ENCODE results near the gene MMP8. TPM values are rescaled to one million over a fixed set of nuclear protein-coding genes. Genes with fewer than 3 reads are reported as not detected.
"Not testable (repeated sequence)": the region's sequence is repeated elsewhere in the genome, so short reads cannot be mapped to it uniquely, and the experiment has no call there.

The MMP8 gene
- total RNA-seq, 2 donors from 2014 or later: not detected

- DNase-seq (ENCODE audit: low spot score); H3K4me3 Mint-ChIP-seq; H3K36me3 Mint-ChIP-seq; H3K4me1 Mint-ChIP-seq (ENCODE audit: low read depth in 2 of 2); H3K27ac Mint-ChIP-seq; ATAC-seq: not testable (repeated sequence)
- peaks cover 18% of the 10 kb centered on the region for H3K9me3 Mint-ChIP-seq
- peaks cover 4 to 25% of the 10 kb centered on the region in 2 donors for H3K27me3 Mint-ChIP-seq
These were observed 22.2 kb upstream of the MMP8 start for GRCh38 chr11:102746746-102747578.

GRCh38 chr11:102734650-102735049 lies 9.9 kb upstream of the MMP8 start:
- Mint-ChIP-seq H3K36me3 (no peaks in the 10 kb centered on the region), H3K27me3 (no peaks in the 10 kb centered on the region), H3K4me3 (no peak overlapping the region), H3K4me1 (ENCODE audit: low read depth in 2 of 2) (no peaks in the 10 kb centered on the region), H3K9me3 (peaks cover 5% of the 10 kb centered on the region), H3K27ac (no peak overlapping the region)
- no peak for ATAC-seq
- no peak for DNase-seq (ENCODE audit: low spot score)

DNA sequence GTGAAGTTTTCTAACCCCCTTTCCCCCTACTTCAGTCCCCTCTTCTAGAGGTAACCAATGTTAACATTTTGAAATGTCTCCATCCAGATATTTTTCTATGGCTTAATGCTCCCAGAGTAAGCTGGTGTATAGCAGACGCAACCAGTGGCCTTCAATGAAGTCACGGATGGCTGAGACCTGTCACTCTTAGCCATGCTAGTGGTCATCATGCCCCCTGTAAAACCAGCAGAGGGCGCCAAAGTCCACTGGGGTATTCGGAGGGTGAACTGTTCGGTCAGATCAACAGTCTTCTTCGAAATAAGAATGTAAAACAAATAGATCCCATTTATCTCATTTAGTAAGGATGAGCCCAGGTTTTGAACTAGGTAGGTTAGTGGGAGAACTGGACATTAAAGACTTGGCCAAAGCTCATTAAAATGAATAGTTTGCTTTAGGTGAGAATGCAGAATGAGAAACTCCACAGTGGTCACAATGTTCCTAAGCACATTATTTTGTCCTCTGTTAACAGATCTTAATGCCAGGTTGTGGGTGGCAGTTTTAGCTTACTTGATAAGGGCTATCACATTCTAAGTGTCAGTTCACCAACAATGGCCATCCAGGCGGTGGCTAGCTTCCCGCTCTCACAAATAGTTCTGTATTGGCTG lies 8.6 kb upstream of the MMP8 start:
- Mint-ChIP-seq H3K27ac (no peak overlapping the region), H3K36me3 (no peaks in the 10 kb centered on the region), H3K4me1 (ENCODE audit: low read depth in 2 of 2) (no peaks in the 10 kb centered on the region), H3K4me3 (no peak overlapping the region), H3K9me3 (peaks cover under 1% of the 10 kb centered on the region), H3K27me3 (no peaks in the 10 kb centered on the region)
- DNase-seq (ENCODE audit: low spot score) (no peak), ATAC-seq (peak in 1 of 2 donors; percentile 62)

GRCh38 chr11:102730944-102731343 lies 6.2 kb upstream of the MMP8 start:
- not testable (repeated sequence) for H3K36me3 Mint-ChIP-seq; H3K4me3 Mint-ChIP-seq; H3K9me3 Mint-ChIP-seq; H3K27ac Mint-ChIP-seq; DNase-seq (ENCODE audit: low spot score); H3K27me3 Mint-ChIP-seq; H3K4me1 Mint-ChIP-seq (ENCODE audit: low read depth in 2 of 2)
- ATAC-seq: peak in 1 of 2 donors; percentile 20

DNA sequence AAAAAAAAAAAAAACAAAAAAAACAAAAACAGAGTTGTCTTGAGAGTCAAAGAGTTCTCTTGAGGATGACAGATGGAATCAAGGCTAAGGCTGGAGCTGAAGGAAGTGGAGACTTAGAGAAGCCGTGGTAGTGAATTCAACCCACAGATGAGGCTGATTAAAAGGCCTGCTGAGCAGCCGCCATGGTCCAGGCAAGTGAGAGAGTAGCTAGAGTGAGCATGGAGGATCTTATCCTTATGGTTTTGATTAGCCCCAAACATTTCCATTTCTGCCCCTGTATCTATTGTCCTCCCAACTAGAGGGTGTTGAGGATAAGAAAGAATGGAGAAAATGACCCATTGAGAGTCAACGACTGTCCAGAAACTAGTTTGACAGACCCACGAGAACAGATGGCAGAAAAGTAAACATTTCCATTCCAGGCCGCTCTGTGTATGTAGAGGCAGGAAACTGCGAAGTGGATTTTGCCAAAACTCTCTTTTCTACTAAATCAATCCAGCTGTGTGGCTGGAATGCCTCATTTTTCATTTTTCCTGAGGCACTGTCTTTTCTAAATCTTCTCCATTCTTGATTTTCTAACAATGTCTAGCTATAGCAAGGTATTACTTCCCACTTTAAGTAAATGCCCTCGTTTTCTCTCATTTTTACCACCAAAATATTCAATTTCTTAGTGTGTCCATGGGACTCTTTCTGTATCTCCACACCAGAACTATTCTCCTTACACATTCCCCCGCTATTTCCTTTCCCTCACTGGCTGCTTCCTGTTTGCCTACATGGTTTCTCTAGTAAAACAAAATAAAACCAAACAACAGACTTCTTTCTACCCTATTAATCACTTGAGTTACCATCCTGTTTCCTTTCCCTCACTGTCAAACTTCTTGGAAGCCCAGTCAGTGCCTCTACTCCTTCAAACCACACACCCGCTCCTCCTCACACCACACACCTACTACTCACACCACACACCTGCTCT lies 5.4 kb upstream of the MMP8 start:
- no peak overlapping the region for H3K4me3 Mint-ChIP-seq
- no peak overlapping the region for H3K27ac Mint-ChIP-seq
- DNase-seq (ENCODE audit: low spot score) (no peak), ATAC-seq (no peak)
- H3K36me3 Mint-ChIP-seq: no peaks in the 10 kb centered on the region
- H3K9me3 Mint-ChIP-seq: no peaks in the 10 kb centered on the region
- peaks cover 0 to 4% of the 10 kb centered on the region in 2 donors for H3K27me3 Mint-ChIP-seq
- no peaks in the 10 kb centered on the region for H3K4me1 Mint-ChIP-seq (ENCODE audit: low read depth in 2 of 2)

DNA sequence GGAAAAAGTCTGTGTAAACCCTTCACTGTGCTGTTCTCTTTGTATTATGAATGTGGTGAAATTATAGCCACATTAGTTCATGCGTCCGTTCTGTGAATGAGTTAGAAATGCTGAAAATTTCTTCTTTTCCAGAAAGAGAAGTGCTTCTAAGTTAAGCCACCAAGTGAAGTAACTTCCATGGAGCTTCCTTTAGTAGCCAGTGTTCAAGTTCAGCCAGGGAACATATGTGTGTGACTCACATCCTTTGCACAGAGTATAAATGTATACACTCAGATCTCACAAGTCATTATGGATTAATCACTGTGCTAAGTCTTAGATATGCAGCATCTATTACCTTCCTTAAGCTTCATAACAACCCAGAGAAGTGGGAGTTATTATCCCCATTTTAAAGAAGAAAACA lies 3.1 kb upstream of the MMP8 start:
- DNase-seq (ENCODE audit: low spot score) (no peak), ATAC-seq (no peak)
- peaks cover 0 to 4% of the 10 kb centered on the region in 2 donors for H3K27me3 Mint-ChIP-seq
- no peaks in the 10 kb centered on the region for H3K36me3 Mint-ChIP-seq
- H3K9me3 Mint-ChIP-seq: no peaks in the 10 kb centered on the region
- H3K27ac Mint-ChIP-seq: no peak overlapping the region
- no peak overlapping the region for H3K4me3 Mint-ChIP-seq
- H3K4me1 Mint-ChIP-seq (ENCODE audit: low read depth in 2 of 2): no peaks in the 10 kb centered on the region

DNA sequence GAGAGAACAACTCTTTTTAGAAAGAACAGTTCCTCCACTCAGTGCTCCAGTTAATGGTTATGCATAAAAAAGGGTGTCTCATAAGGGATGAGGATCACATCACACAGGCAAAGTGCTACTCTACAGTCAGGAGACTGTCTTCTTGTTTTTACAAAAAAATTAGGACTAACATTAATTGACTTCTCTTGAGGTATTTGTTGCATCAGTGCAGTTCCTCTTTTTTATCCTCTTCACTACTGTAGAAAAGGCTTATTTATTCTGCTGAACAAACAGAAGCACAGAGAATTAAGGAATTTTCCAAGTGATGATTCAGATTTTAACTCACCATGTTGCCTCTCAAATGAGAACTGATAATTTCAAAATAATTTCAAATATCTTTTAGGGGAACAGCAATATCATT lies 1.9 kb downstream of the MMP8 start:
- H3K9me3 Mint-ChIP-seq: peaks cover 8% of the 10 kb centered on the region
- H3K36me3 Mint-ChIP-seq: no peaks in the 10 kb centered on the region
- peaks cover 6 to 13% of the 10 kb centered on the region in 2 donors for H3K27me3 Mint-ChIP-seq
- no peaks in the 10 kb centered on the region for H3K4me1 Mint-ChIP-seq (ENCODE audit: low read depth in 2 of 2)
- no peak for ATAC-seq
- H3K27ac Mint-ChIP-seq: no peak overlapping the region
- H3K4me3 Mint-ChIP-seq: no peak overlapping the region
- DNase-seq (ENCODE audit: low spot score): no peak

DNA sequence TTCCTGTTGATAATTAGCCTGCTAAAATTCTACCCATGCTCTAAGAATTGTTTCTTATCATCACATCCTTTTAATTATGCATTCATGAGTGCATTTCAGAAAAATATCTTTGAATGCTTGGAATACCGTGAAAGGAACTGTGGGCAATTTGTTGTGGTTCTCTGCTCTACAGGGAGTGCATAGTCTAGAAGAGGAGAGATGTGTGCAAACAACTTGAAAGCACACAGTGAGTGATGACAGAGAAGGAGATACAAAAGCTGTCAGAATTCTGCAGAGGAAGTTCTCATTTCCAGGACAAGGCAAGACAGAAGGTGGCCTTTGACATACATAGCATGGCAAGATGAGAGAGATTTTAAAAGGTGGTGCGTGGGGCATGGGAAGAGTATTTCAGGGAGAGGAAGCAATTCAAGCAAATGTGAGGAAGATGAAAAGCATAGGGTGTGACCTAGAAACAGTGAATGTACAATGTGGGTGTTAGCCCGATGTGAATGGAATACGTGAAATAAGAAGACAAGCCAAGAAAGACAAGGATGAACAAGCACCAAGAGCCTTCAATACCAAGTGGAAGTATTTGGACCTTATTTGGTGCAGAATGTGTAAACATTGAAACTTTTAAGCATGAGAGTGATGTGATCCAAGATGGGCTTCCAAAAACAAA lies 5.0 kb downstream of the MMP8 start:
- H3K9me3 Mint-ChIP-seq: peaks cover 8% of the 10 kb centered on the region
- peaks cover 8 to 9% of the 10 kb centered on the region in 2 donors for H3K27me3 Mint-ChIP-seq
- no peaks in the 10 kb centered on the region for H3K36me3 Mint-ChIP-seq
- no peaks in the 10 kb centered on the region for H3K4me1 Mint-ChIP-seq (ENCODE audit: low read depth in 2 of 2)
- ATAC-seq (no peak), DNase-seq (ENCODE audit: low spot score) (no peak)
- H3K4me3 Mint-ChIP-seq: no peak overlapping the region
- H3K27ac Mint-ChIP-seq: no peak overlapping the region

GRCh38 chr11:102717280-102717679 lies 7.5 kb downstream of the MMP8 start:
- DNase-seq (ENCODE audit: low spot score): no peak
- Mint-ChIP-seq H3K4me3 (no peak overlapping the region), H3K4me1 (ENCODE audit: low read depth in 2 of 2) (no peaks in the 10 kb centered on the region), H3K36me3 (no peaks in the 10 kb centered on the region), H3K27me3 (peaks cover 12 to 18% of the 10 kb centered on the region in 2 donors), H3K9me3 (peaks cover 8% of the 10 kb centered on the region), H3K27ac (no peak overlapping the region)
- no peak for ATAC-seq

DNA sequence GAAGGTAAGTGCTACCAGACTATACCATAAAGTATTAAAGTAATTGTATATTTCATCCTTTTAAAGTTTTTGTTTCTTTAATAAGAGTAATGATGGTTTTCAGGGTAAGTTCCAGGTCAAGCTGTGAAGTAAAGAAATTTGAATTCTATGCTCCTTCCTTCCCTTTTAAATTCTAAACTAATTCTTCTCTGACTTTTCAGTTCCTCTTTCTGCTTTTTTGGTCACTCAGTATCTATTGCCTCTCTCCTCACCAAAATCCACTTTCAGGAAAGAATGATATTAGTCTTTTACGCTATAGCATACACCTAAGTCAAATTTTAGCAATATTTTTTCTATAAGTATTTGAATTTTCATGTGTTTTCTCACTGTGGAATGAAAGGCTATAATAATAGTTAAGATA lies 8.2 kb downstream of the MMP8 start:
- no peak overlapping the region for H3K27ac Mint-ChIP-seq
- peaks cover 6% of the 10 kb centered on the region for H3K9me3 Mint-ChIP-seq
- ATAC-seq (no peak), DNase-seq (ENCODE audit: low spot score) (no peak)
- no peak overlapping the region for H3K4me3 Mint-ChIP-seq
- no peaks in the 10 kb centered on the region for H3K36me3 Mint-ChIP-seq
- H3K4me1 Mint-ChIP-seq (ENCODE audit: low read depth in 2 of 2): no peaks in the 10 kb centered on the region
- peaks cover 13 to 20% of the 10 kb centered on the region in 2 donors for H3K27me3 Mint-ChIP-seq

DNA sequence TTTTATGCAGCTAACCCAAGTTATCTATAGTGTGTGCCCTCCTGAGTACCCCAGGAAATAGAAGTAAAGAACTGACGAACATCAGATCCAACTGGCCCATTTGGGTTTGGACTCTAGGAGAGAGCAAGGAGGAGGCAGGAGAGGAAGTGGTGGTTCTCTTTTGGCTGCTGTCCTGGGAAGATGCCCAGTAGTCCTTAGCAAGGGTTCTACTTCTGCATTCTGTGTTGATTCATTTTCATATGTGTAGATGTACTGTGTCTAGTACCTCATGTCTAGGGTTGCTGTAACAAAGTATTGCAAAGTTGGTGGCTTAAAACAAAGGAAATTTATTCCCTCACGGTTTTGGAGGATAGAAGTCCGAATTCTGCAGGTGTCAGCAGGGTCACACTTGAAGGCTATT lies 12.6 kb downstream of the MMP8 start:
- peaks cover 13 to 41% of the 10 kb centered on the region in 2 donors for H3K27me3 Mint-ChIP-seq
- ATAC-seq (no peak), DNase-seq (ENCODE audit: low spot score) (no peak)
- H3K4me3 Mint-ChIP-seq: no peak overlapping the region
- H3K36me3 Mint-ChIP-seq: no peaks in the 10 kb centered on the region
- no peaks in the 10 kb centered on the region for H3K9me3 Mint-ChIP-seq
- no peak overlapping the region for H3K27ac Mint-ChIP-seq
- no peaks in the 10 kb centered on the region for H3K4me1 Mint-ChIP-seq (ENCODE audit: low read depth in 2 of 2)

- ATAC-seq (no peak), DNase-seq (ENCODE audit: low spot score) (no peak)
- H3K9me3 Mint-ChIP-seq: no peaks in the 10 kb centered on the region
- no peaks in the 10 kb centered on the region for H3K36me3 Mint-ChIP-seq
- no peak overlapping the region for H3K27ac Mint-ChIP-seq
- H3K27me3 Mint-ChIP-seq: peaks cover 10 to 47% of the 10 kb centered on the region in 2 donors
- no peak overlapping the region for H3K4me3 Mint-ChIP-seq
- H3K4me1 Mint-ChIP-seq (ENCODE audit: low read depth in 2 of 2): no peaks in the 10 kb centered on the region
These were observed 15.4 kb downstream of the MMP8 start for GRCh38 chr11:102709201-102709945.

- H3K36me3 Mint-ChIP-seq: no peaks in the 10 kb centered on the region
- no peak overlapping the region for H3K27ac Mint-ChIP-seq
- H3K4me1 Mint-ChIP-seq (ENCODE audit: low read depth in 2 of 2): no peaks in the 10 kb centered on the region
- no peaks in the 10 kb centered on the region for H3K9me3 Mint-ChIP-seq
- peaks cover 13 to 53% of the 10 kb centered on the region in 2 donors for H3K27me3 Mint-ChIP-seq
- H3K4me3 Mint-ChIP-seq: no peak overlapping the region
- DNase-seq (ENCODE audit: low spot score) (no peak), ATAC-seq (no peak)
These were observed 16.1 kb downstream of the MMP8 start for GRCh38 chr11:102708654-102709053.

All from natural killer cell treated with Interleukin-12 subunit alpha and Interleukin-12 subunit beta and Interleukin-15 and Interleukin-18, amount 100 ng/mL, for 72 hours (primary cell).